NCI-H128 (cell line): Measurements from ENCODE around the gene TRIO.

Source experiments
- DNase-seq: peaks from one replicate; lab custom pipeline; 2025; ENCODE audit not compliant: unreplicated experiment; lab: John Stamatoyannopoulos, UW

The TRIO gene

GRCh38 chr5:14240359-14240758 is 97.2 kb downstream of the TRIO start:
- no peak for DNase-seq

GRCh38 chr5:14241141-14241540 is 98.0 kb downstream of the TRIO start:
- DNase-seq: no peak

- no peak for DNase-seq
Observed at GRCh38 chr5:14242447-14242846, 99.3 kb downstream of the TRIO start.

GRCh38 chr5:14242871-14243383 is 99.8 kb downstream of the TRIO start:
- no peak for DNase-seq

DNA sequence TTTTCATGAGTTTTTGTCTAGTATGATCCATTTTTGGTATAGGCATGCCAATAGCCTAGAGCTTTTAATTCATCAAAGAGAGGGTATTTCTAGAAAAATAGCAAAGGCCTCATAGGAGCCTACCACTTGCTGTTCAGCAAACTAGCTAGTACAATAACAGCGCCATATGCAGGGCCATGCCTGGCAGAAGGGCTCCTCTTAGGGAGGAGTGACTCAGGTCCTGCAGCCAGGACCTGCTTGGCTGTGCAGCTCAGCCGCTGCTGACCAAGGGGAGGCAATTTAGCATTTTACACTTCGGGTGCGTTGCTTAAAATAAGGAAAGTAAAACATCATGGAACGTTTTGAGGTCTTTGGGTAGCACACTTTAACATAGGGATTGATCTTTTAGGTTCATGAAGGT is 100.6 kb downstream of the TRIO start:
- DNase-seq: no peak

DNA sequence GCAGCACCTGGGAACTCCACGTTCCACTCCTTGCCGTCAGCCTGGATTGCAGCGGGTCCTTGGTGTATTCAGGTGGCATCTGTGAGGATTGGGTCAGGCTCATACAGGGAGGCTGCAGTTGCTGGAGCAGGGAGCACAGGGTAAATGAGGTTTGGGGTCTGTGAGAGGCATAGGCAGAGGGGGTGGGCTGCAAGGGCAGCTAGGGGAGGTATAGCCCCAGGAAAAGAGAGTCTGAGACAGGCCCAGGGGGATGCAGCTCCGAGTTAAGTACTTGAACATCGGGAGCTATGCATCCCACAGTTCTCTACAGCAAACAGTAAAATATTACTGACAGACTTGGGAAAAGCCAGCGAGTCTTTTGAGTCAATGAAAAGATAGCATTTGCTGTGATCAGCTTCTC is 101.6 kb downstream of the TRIO start:
- DNase-seq: no peak

GRCh38 chr5:14245132-14245925 is 102.2 kb downstream of the TRIO start:
- DNase-seq: no peak

- DNase-seq: no peak
Observed at GRCh38 chr5:14246350-14247053, 103.4 kb downstream of the TRIO start.

- DNase-seq: no peak
Observed at GRCh38 chr5:14247054-14247386, 103.9 kb downstream of the TRIO start.

GRCh38 chr5:14249258-14250082 is 106.3 kb downstream of the TRIO start:
- no peak for DNase-seq

- DNase-seq: peak; percentile 52
Observed at GRCh38 chr5:14250084-14250695, 107.0 kb downstream of the TRIO start.

GRCh38 chr5:14250748-14251701 is 107.9 kb downstream of the TRIO start:
- no peak for DNase-seq

- DNase-seq: no peak
Observed at GRCh38 chr5:14251733-14252132, 108.6 kb downstream of the TRIO start.

- DNase-seq: no peak
Observed at GRCh38 chr5:14252793-14253192, 109.7 kb downstream of the TRIO start.

DNA sequence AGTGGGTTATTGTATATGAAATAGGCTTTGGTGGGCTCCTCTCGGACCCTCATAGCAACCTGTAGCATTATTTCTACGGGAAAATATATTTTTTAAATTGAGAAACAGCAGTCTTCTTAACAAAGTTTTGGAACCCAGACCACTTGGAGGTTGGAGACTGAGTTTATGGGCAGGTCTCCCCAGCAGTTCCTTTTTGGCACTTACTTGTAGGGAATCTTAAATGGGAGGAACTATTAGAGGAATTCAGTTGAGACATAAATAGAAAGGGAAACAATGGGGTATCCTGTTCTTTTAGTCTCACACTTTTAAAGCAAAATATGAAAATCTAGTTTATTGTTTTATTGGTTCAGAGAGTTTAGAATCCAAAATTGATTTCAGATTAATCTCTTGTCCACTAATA is 111.5 kb downstream of the TRIO start:
- DNase-seq: no peak

GRCh38 chr5:14256026-14256690 is 113.0 kb downstream of the TRIO start:
- DNase-seq: no peak

DNA sequence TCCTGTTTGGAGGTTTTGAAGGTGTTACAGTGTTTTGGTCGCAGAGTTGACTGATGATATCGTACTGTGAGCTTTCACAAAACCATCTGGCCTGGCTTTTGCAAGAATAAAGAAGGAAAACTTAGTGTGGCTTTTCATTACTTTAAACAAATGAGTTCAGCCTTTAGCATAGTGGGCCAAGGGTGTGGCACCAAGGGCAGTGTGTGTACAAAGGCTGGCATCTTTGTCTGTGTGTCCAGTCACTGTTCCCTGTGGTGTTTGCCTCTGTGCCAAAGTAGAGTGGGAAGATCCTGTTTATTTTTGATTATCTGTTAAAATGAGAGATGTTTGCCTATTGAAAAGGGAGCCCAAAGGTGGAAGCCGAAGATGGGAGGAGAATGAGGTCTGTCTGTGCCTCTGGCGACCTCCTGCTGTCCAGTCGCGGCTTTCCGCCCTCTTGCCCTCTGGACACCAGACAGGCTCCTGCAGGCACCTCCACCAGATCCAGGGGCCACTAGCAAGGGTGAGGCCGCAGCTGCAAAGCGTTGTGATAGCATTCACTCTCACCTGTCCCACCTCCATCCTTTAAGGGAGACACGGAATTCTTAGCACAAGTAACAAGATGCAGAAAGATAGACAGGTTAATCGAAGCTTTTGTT is 113.7 kb downstream of the TRIO start:
- DNase-seq: no peak

DNA sequence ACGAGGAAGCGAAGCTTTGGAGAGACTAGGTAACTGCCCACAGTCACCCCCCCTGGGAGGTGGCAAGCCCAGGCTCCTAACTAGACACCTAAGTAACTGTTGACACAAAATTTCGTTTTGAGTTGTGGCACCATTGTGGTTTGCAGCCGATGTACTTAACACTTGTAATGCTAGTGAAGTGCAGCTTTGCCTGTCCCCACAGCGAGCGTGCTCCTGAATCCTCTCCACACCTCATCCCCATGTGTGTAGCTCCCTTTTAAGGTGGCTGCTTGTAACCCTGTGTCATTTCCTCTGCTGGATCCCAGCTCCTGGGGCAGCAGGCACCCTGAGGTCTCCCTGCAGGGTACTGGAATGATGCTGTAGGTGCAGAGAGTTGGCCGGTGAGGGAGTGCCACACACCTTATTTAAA is 114.9 kb downstream of the TRIO start:
- peak; percentile 29 for DNase-seq

DNA sequence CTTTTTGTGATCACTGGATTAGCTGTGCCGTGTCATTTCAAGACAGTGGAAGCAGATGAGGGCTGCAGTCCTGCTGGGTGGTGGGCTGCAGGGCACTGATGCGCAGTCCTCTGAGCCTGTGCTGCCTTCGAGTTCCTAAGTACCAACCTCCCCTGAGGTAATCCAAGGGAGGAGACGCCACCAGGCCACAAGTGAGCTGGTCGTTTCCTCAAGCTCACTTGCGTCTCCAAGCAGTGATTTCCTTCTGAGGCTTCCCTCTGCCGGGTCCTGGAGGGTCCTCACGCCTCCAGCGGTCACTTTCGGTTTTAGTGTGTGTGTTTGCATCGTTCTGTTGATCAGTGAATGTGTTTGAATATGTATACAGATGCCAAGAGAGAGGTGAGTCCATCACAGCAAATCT is 115.7 kb downstream of the TRIO start:
- DNase-seq: no peak
